HUES48 (cell line): ENCODE results near the gene BCORL1.

Source experiments
- H3K27ac ChIP-seq: one replicate; pipeline ENCODE4 v1.7.0; 2013; ENCODE audit warnings: low read depth, low read length, inconsistent platforms
- H3K27me3 ChIP-seq: 2 replicates; pipeline ENCODE4 v1.6.1; 2013; ENCODE audit warnings: mild to moderate bottlenecking, low read length; ENCODE audit not compliant: control insufficient read depth, insufficient read depth
- H3K36me3 ChIP-seq: 2 replicates; pipeline ENCODE4 v1.6.1; 2013; ENCODE audit warnings: low read length; ENCODE audit not compliant: control insufficient read depth, insufficient read depth
- H3K4me1 ChIP-seq: 2 replicates; pipeline ENCODE4 v1.6.1; 2013; ENCODE audit warnings: mild to moderate bottlenecking, low read length; ENCODE audit not compliant: control insufficient read depth, insufficient read depth
- H3K4me3 ChIP-seq: 2 replicates; pipeline ENCODE4 v1.5.1; 2013; ENCODE audit warnings: mild to moderate bottlenecking, low read depth, low read length
- H3K9ac ChIP-seq: 2 replicates; pipeline ENCODE4 v1.6.1; 2013; ENCODE audit warnings: mild to moderate bottlenecking, low read depth, low read length, moderate library complexity
- H3K9me3 ChIP-seq: 2 replicates; pipeline ENCODE4 v1.6.1; 2013; ENCODE audit warnings: low read length; ENCODE audit not compliant: control insufficient read depth, insufficient read depth

Gene BCORL1

GRCh38 chrX:130083107-130083490, 100.7 kb downstream of the BCORL1 start:
- Histone ChIP-seq H3K9ac (no peak overlapping the region), H3K27me3 (peaks cover 9% of the 10 kb centered on the region), H3K4me3 (no peak overlapping the region), H3K36me3 (no peaks in the 10 kb centered on the region), H3K4me1 (peaks cover 43% of the 10 kb centered on the region), H3K9me3 (no peaks in the 10 kb centered on the region), H3K27ac (no peak overlapping the region)

GRCh38 chrX:130083656-130084382, 101.4 kb downstream of the BCORL1 start:
- H3K36me3 ChIP-seq: no peaks in the 10 kb centered on the region
- no peaks in the 10 kb centered on the region for H3K9me3 ChIP-seq
- no peak overlapping the region for H3K27ac ChIP-seq
- H3K27me3 ChIP-seq: peaks cover 9% of the 10 kb centered on the region
- peaks cover 43% of the 10 kb centered on the region for H3K4me1 ChIP-seq
- no peak overlapping the region for H3K4me3 ChIP-seq
- no peak overlapping the region for H3K9ac ChIP-seq

- no peak overlapping the region for H3K4me3 ChIP-seq
- H3K27ac ChIP-seq: no peak overlapping the region
- no peaks in the 10 kb centered on the region for H3K9me3 ChIP-seq
- H3K9ac ChIP-seq: no peak overlapping the region
- H3K27me3 ChIP-seq: peaks cover 6% of the 10 kb centered on the region; the same call in 1 of the 2 replicates
- peaks cover 43% of the 10 kb centered on the region for H3K4me1 ChIP-seq
- no peaks in the 10 kb centered on the region for H3K36me3 ChIP-seq
Measured at GRCh38 chrX:130084631-130085237, 102.3 kb downstream of the BCORL1 start.

- no peaks in the 10 kb centered on the region for H3K36me3 ChIP-seq
- no peak overlapping the region for H3K27ac ChIP-seq
- H3K9ac ChIP-seq: no peak overlapping the region
- no peak overlapping the region for H3K4me3 ChIP-seq
- no peaks in the 10 kb centered on the region for H3K9me3 ChIP-seq
- peaks cover 6% of the 10 kb centered on the region; the same call in 1 of the 2 replicates for H3K27me3 ChIP-seq
- H3K4me1 ChIP-seq: peaks cover 43% of the 10 kb centered on the region
Measured at GRCh38 chrX:130085551-130086446, 103.4 kb downstream of the BCORL1 start.

GRCh38 chrX:130086447-130087206, 104.2 kb downstream of the BCORL1 start:
- H3K36me3 ChIP-seq: no peaks in the 10 kb centered on the region
- peaks cover 2% of the 10 kb centered on the region; the same call in 1 of the 2 replicates for H3K27me3 ChIP-seq
- H3K9ac ChIP-seq: no peak overlapping the region
- peaks cover 43% of the 10 kb centered on the region for H3K4me1 ChIP-seq
- H3K27ac ChIP-seq: no peak overlapping the region
- H3K9me3 ChIP-seq: no peaks in the 10 kb centered on the region
- no peak overlapping the region for H3K4me3 ChIP-seq

GRCh38 chrX:130090364-130090763, 107.9 kb downstream of the BCORL1 start:
- Histone ChIP-seq H3K27ac (no peak overlapping the region), H3K4me1 (peaks cover 12% of the 10 kb centered on the region)

GRCh38 chrX:130091980-130092522, 109.6 kb downstream of the BCORL1 start:
- Histone ChIP-seq H3K27me3 (no peaks in the 10 kb centered on the region), H3K9me3 (no peaks in the 10 kb centered on the region), H3K4me1 (no peaks in the 10 kb centered on the region; the same call in 1 of the 2 replicates), H3K27ac (no peak overlapping the region), H3K4me3 (no peak overlapping the region), H3K9ac (no peak overlapping the region), H3K36me3 (no peaks in the 10 kb centered on the region)

More at GRCh38 chrX:130090364-130090763, 107.9 kb downstream of the BCORL1 start:
- H3K9ac ChIP-seq: no peak overlapping the region
- H3K36me3 ChIP-seq: no peaks in the 10 kb centered on the region
- no peaks in the 10 kb centered on the region for H3K9me3 ChIP-seq
- H3K4me3 ChIP-seq: no peak overlapping the region
- no peaks in the 10 kb centered on the region for H3K27me3 ChIP-seq

- Histone ChIP-seq H3K27ac (no peak overlapping the region), H3K36me3 (no peaks in the 10 kb centered on the region), H3K27me3 (no peaks in the 10 kb centered on the region), H3K4me3 (no peak overlapping the region), H3K4me1 (peaks cover 8% of the 10 kb centered on the region), H3K9me3 (no peaks in the 10 kb centered on the region), H3K9ac (no peak overlapping the region)
Measured at GRCh38 chrX:130093271-130093670, 110.8 kb downstream of the BCORL1 start.

GRCh38 chrX:130094696-130095095, 112.3 kb downstream of the BCORL1 start:
- no peak overlapping the region for H3K27ac ChIP-seq
- H3K27me3 ChIP-seq: no peaks in the 10 kb centered on the region
- H3K4me3 ChIP-seq: no peak overlapping the region
- H3K36me3 ChIP-seq: no peaks in the 10 kb centered on the region
- no peaks in the 10 kb centered on the region for H3K9me3 ChIP-seq
- peaks cover 14% of the 10 kb centered on the region for H3K4me1 ChIP-seq
- H3K9ac ChIP-seq: no peak overlapping the region

- peaks cover 14% of the 10 kb centered on the region for H3K4me1 ChIP-seq
Measured at GRCh38 chrX:130095249-130096030, 113.0 kb downstream of the BCORL1 start.

More at GRCh38 chrX:130095249-130096030, 113.0 kb downstream of the BCORL1 start:
- Histone ChIP-seq H3K27ac (no peak overlapping the region), H3K27me3 (no peaks in the 10 kb centered on the region), H3K36me3 (no peaks in the 10 kb centered on the region), H3K4me3 (no peak overlapping the region), H3K9me3 (no peaks in the 10 kb centered on the region), H3K9ac (no peak overlapping the region)
